ENCODE results near the gene KIRREL3.

Gene KIRREL3

DNA sequence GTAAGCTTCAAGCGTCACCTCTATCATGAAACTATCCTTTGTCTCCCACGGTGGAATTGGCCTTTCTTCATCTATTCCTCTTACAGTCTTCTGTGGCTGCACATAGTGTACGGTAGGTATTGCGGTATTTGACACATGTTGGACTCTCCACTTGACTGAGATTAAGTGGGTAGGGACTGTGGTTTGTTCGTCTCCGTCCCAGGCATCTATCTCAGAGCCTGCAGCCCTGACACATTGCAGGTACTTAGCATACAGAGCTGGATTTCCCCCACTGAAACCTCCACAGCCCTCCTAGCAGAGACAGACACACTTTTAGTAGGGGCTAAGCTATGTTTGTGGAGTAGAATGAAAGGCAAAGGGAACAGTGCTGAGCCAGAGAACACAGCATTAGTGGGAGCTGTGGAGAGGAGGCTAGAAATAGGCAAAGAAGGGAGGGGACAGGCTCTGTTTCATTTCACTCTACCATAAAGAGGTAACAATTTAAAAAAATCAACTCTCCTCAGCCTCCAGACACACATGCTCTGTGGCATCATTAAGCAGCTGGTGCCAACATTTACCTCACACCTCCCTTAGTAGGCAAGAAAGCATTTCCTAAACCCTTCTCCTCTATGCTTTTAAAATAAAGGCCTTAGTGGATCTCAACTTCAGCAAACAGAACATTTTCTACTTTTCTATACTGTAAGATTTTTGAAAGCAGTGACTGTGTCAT lies 277.5 kb downstream of the KIRREL3 start:
- DNase-seq (ENCODE audit: insufficient read length, low spot score), result no peak
- FAIRE-seq, result no peak

DNA sequence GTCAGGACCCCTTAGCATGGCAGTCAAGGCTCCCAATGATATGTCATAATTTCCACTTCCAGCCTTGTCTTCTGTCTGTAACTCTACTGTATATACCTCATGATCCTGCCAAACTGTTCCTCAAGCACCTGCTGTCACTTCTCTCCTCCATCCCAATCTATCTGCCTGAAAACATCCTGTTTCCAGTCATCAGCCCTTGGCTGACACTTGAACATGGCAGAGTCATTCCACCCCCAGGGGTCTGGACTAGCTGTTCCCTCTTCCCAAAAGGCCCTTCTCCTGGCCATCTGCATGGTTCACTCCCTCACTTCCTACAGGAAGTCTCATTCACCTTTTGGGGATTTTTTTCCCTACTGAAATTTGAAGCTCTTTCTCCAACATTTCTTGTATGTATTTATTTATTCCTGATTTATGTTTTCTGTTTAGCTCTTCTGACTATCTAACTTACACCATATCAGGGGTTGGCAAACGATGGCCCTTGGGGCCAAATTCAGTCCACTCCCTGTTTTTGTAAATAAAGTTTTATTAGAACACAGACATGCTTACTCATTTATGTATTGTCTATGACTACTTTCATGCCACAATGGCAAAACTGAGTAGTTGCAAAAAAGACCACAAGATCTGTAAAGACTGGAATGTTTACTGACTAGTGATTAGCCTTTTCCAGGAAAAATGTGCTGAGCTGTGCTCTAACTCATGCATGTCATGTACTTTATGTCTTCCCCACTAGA lies 278.4 kb downstream of the KIRREL3 start:
- FAIRE-seq (no peak), DNase-seq (ENCODE audit: insufficient read length, low spot score) (no peak)

DNA sequence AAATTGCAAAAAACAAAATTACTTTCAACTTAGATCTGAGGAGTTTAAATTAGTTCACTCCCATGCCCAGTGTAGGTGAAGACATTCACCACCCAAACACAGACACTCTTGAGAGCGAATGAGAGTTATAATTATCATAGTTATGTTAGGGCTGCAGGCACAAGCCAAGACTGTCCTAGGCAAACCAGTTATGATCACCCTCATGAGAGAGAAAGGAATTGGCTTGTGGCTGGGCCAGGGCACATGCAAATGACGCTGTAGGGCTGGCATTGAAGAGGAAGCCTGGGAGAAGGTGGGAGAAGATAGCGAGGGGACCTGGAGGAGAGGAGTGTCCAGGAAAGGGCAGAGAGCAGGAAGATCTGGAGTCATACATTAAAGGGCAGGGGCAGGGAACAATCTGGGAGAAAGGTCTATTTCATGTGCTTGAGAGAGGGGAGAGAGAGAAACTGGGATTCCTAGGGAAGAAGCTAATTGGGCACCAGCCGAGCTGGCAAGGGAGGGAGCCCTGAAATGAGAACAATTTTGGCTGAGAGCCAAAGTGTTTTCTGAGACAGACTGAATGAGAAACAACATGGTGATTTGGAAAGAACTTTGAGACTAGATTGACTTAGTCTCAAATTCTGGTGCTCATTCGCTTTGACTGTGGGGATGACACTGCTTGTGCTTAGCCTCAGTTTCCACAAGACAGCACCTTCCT lies 279.9 kb downstream of the KIRREL3 start:
- FAIRE-seq (no peak), DNase-seq (ENCODE audit: insufficient read length, low spot score) (no peak)

DNA sequence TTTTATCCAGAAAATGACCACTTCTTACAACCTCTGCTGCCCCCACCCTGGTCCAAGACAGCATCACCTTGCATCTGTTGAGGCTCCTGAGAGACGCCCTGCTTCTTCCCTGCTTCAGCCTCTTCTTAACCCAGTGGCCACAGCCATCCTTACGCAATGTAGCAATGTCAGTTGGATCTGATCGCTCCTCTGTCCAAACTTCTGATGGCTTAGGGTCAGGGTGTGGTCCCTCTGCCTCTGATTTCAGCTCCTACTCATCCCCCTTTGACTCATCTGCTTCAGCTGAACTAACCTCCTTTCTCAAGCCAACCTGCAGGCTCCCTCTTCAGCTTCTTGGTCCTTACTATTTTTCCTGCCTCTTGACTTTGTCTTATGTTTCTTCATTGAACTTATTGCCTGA lies 280.8 kb downstream of the KIRREL3 start:
- DNase-seq (ENCODE audit: insufficient read length, low spot score), result no peak
- FAIRE-seq, result no peak

DNA sequence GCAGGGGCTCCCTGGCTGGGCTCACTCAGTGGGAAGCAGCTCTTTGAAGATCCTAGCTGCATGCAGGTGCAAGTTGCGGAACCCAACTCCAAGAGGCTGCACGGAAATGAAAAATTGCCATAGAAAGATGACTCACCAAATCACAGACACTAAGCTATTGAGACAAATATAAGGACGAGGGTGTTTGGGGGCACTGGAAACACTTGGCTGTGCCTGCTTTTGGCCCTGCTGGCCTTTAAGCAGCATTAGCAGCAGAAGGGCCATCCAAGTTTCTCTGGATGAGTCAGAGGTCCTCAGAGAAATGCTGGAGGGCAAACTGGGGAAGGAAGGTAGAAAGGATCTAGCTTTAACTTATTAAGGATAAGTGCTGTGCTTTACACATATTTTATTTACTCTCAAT lies 282.3 kb downstream of the KIRREL3 start:
- FAIRE-seq (no peak), DNase-seq (ENCODE audit: insufficient read length, low spot score) (no peak)

DNA sequence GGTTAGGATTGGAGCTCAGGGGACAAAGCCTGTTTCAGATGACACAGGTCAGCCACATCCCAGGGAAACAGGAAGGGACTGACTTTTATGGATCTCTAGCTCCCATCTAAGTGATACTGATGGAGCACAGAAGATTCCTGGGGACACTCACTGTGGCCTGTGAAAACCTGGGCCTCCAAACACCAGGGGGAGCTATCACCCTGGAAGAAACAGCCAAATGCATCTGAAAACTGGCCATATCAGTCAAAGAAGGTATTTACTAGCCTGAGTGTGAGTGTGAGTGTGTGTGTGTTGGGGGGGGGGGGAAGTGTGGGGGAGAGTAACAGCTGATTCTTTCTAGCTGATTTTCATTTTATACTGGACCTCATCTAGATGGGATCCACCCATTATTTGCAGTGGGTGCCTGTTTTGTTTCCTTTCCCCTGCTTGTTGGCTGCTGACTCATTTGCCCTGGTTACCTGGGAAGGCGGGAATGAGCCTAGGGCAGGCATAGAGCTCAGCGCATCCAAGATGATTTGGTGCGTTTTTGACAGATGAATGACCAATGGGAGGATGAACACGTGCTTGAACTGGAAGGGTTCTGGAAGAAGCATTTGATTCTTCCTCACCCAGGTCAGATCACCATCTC lies 284.0 kb downstream of the KIRREL3 start:
- FAIRE-seq (no peak), DNase-seq (ENCODE audit: insufficient read length, low spot score) (peak; percentile 33)

DNA sequence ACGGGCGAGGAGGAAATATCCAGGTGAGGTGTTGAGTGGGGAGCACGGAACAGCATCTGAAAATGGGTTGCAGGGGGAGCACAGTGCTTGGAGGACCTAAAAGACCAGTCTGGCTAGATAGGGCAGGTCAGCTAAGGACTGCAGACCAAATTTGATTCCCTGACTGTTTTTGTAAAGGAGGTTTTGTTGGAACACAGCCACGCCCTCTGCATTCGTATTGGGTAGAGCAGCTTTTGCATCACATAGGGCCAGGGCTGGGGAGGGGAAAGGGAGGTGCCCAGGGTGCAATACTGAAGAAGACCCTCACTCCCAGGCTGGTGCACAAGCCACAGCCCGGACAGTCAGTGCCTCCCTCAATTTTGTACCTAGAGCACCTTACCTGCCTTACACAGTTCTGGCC lies 286.8 kb downstream of the KIRREL3 start:
- DNase-seq (ENCODE audit: insufficient read length, low spot score) (no peak), FAIRE-seq (no peak)

DNA sequence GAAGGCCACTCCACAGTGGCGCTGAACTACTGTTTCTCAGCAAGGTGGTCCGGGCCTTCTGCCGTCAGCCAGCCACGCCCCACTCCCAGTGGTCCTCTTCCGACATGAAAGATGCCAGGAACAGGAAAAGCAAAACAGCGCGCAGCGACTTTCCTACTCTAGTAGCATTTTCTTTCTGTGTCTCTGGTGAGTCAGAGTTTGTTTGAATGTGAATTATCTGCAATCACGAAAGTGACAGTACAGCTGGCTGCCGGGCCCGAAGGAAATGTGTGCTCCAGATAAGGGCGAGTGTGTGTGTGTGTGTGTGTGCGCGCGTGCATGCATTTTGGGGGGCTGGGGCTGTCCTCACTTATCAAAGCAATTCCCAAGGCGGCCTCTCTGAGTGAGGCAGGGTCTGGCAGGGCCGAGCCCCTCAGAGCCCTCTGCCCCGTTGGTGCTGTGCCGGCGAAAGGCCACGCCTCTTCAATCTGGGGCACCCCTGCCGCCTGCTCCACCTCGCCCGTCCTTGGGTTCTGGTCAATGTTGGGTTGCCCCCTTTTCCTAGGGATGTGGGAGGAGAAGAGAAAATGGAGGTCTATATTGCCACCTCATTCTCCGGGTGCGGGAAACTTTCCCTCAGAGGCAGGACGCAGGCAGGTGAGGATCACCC lies 288.5 kb downstream of the KIRREL3 start:
- no peak for DNase-seq (ENCODE audit: insufficient read length, low spot score)

DNA sequence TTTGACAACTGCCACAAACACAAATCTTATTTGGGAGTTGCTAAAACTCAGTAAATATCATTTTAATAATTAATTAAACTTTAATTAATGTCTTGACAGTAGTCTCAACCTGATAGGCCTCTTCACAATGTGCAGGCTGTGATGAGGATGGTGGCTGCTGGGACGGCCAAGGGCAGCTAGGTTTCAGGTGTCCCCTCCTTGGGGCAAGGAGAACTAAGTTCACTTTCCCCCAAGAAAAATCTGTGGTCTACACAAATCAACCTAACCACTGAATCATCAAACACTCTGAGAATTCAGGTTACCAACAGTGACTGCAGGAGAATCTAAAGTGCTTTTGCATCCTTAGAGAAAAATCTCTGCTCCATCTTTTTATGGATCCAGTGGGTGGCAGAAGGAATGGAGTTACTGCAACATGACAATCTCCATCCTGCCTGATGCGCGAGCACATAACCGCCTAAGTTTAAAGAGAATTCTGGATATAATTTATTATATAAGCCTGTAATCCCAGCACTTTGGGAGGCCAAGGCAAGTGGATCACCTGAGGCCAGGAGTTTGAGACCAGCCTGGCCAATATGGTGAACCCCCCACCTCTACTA lies 289.7 kb downstream of the KIRREL3 start:
- FAIRE-seq (no peak), DNase-seq (ENCODE audit: insufficient read length, low spot score) (no peak)

More for the DNA sequence above, 288.5 kb downstream of the KIRREL3 start:
- FAIRE-seq, result no peak

DNA sequence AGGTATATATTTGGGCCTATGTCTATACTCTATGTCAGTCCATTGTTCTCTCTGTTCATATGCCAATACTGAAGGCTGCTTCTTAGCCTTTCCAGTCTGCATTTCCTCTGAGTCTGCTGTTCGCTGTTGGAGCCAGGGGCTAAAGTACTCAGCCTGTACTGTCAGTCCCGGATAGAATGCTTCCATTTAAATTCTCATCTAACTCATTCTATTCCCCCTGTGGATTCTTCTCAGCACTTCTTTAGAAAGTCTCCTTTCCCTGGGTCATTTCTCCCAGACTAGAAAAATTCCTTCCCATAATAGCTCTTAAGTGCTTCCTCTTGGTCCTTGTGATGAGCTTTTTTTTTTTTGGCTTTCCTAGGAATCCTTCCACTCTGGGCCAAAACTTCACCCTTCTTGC lies 293.1 kb downstream of the KIRREL3 start:
- FAIRE-seq, result no peak

DNA sequence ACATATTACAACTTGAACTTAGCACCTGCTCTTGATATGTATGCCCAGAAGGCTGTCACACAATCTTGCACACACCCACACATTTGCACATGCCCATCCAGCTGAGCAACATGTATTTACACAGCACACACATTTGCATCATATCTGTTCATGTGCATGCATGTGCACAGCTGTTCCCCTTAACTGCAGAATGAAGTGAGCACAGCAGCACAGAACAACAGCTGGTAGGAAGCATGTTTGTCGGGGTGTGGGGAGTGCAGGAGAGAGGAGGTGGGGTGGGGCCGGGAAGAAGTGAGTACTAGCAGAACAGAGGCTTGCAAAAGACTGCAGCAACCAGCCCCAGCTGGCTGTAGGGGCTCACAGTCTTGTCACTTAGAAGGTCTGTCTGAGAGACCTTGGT lies 296.5 kb downstream of the KIRREL3 start:
- FAIRE-seq (no peak), DNase-seq (ENCODE audit: insufficient read length, low spot score) (no peak)

More for the DNA sequence above, 293.1 kb downstream of the KIRREL3 start:
- no peak for DNase-seq (ENCODE audit: insufficient read length, low spot score)

DNA sequence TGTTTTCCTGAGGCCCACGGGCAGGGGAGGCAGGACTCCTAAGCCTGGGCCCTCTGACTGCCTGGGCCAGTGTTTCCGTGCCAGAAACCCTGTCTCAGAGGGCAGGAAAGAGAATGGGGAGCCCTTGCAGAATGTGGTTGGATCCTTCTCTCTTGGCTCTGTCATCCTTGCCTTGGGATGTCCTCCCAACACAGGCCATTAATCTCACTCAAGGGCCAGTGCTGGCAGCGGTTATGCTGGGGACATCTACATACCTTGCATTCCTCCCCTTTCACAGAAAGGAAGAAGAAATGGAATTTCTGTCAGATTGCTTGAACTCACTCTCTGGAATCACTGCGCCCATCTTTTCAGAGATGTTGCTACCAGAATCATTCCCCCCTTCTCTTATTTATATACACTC lies 296.9 kb downstream of the KIRREL3 start:
- FAIRE-seq (no peak), DNase-seq (ENCODE audit: insufficient read length, low spot score) (peak; percentile 14)

DNA sequence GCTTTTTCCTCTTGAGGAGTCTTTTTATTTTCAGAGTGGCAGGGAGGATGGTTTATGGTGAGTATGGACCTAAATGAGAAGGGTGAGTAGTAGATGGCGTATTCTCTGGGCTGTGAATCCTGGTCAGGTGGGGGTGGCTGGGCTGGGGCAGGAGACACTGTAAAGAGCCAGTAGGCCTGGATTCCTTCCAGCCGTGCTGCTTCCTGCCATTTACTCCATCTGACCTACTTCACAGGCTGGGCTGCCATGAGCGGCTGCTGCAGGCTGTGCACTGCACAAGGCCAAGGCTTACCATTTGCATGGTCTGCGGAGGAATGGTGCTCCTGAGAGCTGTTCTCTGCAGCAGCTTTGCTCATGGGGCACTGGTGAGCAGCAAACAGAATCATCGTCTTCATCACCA lies 297.6 kb downstream of the KIRREL3 start:
- DNase-seq (ENCODE audit: insufficient read length, low spot score) (no peak), FAIRE-seq (no peak)

DNA sequence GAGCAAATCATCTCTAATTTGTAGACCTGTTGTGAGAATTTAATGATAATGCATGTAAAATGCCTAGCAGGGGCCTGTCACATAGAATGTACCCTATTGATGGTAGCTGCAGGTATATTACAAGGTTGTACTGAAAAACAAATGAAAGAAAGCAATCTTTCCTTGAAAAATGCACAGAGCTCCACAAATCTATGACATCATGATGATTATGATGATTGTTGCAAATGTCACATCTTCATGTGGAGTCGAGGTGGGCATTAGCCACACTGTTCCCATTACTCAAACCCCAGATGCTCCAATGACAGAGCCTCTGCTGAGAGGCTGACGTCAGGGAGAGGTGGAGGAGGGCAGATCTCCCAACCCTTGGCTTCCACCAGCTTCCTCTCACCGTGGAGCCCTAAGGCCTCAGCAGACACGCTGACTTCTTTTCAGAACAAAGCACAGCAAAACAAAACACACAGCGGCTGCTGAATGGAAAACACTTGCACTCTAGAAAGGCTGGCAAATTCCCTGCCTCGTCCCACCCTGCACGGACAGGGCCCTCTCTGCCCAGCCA lies 298.3 kb downstream of the KIRREL3 start:
- DNase-seq (ENCODE audit: insufficient read length, low spot score) (no peak), FAIRE-seq (no peak)

DNA sequence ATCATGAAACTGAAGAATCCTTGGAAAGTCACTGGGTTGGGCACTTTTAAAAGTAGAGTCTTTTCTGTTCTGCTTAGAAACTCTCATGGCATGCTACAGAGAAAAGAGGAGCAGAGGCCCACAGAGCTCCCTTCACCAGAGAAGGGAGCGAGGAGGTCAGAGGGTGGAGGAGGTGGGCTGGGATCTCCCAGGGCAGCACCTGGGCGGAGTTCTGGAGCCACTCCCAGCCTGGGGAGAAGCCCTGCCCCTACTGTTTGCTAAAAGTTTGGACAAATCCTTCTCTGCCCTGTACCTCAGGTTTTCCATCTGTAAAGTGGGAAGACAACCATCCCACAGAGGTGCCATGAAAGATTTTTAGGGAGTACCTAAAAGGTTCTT lies 299.1 kb downstream of the KIRREL3 start:
- FAIRE-seq (no peak), DNase-seq (ENCODE audit: insufficient read length, low spot score) (no peak)

DNA sequence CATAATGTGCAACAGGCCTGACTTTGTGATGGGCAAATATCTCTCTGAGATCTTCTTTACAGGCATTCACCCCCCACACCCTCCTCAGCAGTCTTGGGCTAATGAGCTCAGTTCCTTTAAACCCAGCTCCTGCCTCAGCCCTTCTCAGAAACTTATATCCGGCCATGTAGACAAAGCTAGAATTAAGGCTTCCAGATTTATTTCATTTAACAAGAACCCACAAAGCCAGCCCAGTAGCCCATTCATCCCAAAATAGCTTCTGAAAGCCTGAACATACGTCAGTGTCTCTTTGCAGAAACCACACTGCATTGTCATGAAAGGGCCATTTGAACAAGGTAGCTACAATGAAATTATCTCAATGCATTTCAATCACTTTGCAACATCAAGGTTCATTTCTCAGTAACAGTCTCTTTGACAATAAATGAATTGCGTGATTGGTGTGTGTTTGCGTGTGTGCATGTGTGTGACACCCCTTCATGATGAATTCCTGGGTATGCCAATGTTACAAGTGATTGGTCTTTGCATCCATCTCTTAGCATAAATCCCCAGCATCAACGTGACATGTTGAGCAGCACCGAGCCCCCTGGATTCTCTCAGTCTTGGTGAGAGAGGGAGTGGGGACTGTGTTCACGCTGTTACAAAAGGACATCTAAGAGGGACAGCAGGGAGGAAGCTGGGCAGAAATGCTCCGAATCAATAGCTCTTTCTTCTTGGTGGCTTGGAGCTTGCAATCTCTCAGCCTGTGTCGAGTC lies 299.6 kb downstream of the KIRREL3 start:
- DNase-seq (ENCODE audit: insufficient read length, low spot score), result no peak
- no peak for FAIRE-seq

DNA sequence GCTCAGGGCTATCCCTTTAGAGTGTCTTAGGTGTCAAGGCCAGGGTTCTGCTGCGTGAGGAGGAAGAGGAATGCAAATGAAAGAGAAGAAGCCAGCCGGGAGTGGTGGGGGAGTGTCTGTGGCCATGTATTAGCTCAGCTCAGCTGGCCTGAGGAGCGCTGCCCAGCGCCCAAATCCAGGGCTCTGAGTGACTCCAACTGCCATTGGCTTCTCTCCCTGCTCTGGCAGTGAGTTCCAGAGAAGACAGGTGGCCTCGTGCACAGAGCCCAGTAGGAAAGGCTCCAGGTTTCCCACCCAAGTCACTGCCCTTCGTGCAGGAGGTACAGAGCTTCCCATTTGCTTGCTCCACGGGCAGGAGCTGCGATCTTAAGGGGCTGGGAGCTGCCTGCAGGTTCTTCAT lies 302.0 kb downstream of the KIRREL3 start:
- no peak for DNase-seq (ENCODE audit: insufficient read length, low spot score)
- FAIRE-seq, result no peak

DNA sequence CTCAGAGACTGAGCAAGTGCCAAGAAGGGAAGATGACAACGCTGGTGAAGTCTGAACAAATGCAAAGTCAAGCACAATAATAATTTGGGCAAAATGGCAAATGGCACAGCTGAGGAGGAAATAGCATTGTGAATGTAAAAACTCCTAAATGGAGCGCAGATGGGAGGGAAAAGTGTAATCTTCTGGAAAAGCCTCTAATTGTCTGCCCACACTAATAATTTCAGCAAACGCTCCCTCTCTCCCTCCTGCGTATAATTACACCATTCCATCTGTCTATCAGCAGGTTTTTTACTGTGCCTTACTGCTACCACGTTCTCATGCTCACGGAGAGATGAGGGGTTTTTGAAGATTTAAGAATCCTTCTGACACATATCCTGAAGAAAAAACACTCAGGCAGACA lies 302.6 kb downstream of the KIRREL3 start:
- FAIRE-seq (no peak), DNase-seq (ENCODE audit: insufficient read length, low spot score) (no peak)

DNA sequence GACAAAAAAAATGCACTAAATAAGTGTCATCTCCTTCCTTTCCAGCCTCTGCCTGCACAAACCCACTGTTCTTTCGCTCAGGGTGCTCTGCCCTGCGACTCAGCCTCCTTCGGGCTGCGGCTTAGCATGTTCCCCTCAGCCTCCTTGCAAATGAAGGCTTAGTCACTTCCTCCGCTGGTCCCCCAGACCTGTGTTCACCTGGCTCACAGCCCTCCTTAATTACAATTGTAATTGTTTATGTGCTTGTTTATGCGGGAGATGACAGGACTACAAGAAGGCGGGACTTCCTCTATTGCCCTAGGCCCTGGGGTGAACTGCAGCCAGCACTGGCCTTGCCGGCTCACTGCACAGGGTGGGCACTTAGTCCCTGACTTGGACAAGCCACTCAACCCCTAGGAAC lies 303.6 kb downstream of the KIRREL3 start:
- FAIRE-seq, result no peak

DNA sequence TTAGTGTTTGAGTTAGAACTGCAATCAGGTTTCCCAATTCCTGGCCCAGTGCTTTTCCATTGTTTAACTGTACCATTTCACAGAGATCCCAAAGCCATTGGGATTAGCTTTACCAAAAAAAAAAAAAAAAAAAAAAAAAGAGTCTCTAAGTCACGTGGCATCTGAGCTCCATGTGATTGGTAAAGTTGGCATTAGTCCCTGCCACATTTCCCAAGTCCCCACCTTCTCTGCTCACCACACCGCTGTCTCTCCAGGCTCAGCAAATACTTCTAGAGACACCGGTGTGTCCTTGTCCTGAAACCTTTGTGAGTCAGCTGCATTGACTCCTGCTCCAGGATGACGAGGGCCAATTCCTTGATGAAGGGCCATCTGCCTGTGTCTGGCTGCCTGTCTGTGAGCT lies 305.3 kb downstream of the KIRREL3 start:
- FAIRE-seq (no peak), DNase-seq (ENCODE audit: insufficient read length, low spot score) (no peak)

More for the DNA sequence above, 303.6 kb downstream of the KIRREL3 start:
- DNase-seq (ENCODE audit: insufficient read length, low spot score), result no peak

Data from HTR-8/SVneo (cell line).